Pancreas (tissue), 10 donors: ENCODE results near the gene RRP1B. TPM values are rescaled to one million over a fixed set of nuclear protein-coding genes. Genes with fewer than 3 reads are reported as not detected.

Experiments
- ATAC-seq, 4 donors: fragments of 200-7000 bp; cut with Tn5 transposase; one replicate each; pipeline versions ENCODE4 v1.8.0 to v1.9.1; 2020; ENCODE audit warnings: mild to moderate bottlenecking in 4 of 4, moderate library complexity in 4 of 4
- DNase-seq, 6 donors: peaks; one replicate each; pipeline ENCODE4 v3.0.0-alpha.2; 2020
- FAIRE-seq: peaks from 2 replicates; lab custom pipeline; 2012; peaks lifted over from hg19 to GRCh38; lab: Jason Lieb, UNC
- H3K27ac ChIP-seq, 4 donors: fragments of 200-600 bp; sonication (generic); 1 replicate in 3 of 4; 2 replicates in 1 of 4; pipeline versions ENCODE4 v1.5.0 to v1.8.0; 2020
- H3K27me3 ChIP-seq, 4 donors: fragments of 200-600 bp; one replicate each; pipeline ENCODE4 v1.8.0; 2021
- H3K36me3 ChIP-seq, 3 donors: fragments of 200-600 bp; sonication (generic) in 1 of 3; one replicate each; pipeline versions ENCODE4 v1.5.0 to v1.8.0; 2020 to 2021
- H3K4me1 ChIP-seq, 3 donors: fragments of 200-600 bp; one replicate each; pipeline ENCODE4 v1.8.0; 2021
- H3K4me3 ChIP-seq, 4 donors: fragments of 200-600 bp; sonication (generic) in 2 of 4; one replicate each; pipeline versions ENCODE4 v1.5.0 to v1.8.0; 2020 to 2021
- H3K9me3 ChIP-seq, 4 donors: fragments of 200-600 bp; one replicate each; pipeline ENCODE4 v1.8.0; 2021
- WGBS, 2 donors: extraction: QIAGEN DNeasy Blood & Tissue Kit; methylation state at CpG; one replicate each; pipeline ENCODE4 v1.1.7; 2013; 5-methylcytosine and 5-hydroxymethylcytosine counted together
- intact Hi-C, 3 donors: fragments of 100-400 bp; cut with DNase I; formaldehyde crosslinking; loops; one replicate each; pipeline versions ENCODE4 v1.11.1 to v1.14.2; 2022
- polyA plus RNA-seq, 2 donors: library from polyadenylated mRNA; stranded (reverse); fragments of 200-250 nt; gene quantifications; one replicate each; pipeline ENCODE4 v1.2.3, GENCODE V29; 2013
- total RNA-seq, 6 donors: library from RNA; stranded (reverse); fragmentation: NEBNext Ultra II Directional in 4 of 6; extraction: Animal tissue kit (Norgen Biotek cat#: 25700) in 4 of 6; gene quantifications; one replicate each; pipeline versions ENCODE4 v1.2.1 to v1.2.4, GENCODE V29; 2021 to 2023
- TF ChIP-seq, protein P1 (sequence below), 4 donors: fragments of 200-600 bp; sonication (generic) in 3 of 4; IDR thresholded peaks; one replicate each; pipeline versions ENCODE4 v1.5.0 to v1.8.0; 2021; ENCODE audit warnings: antibody characterized with exemption in 4 of 4
- donor health status: healthy with polysubstance abuse.
- donor health status: DM: no; HTN: no; CAD: no; lungs with moderate emphysema.
- donor health status: DM: no; HTN: no; CAD: no.
- donor health status: control.
- donor health status: control.
- donor health status: Bipolar disorder and iron deficiency.
- donor health status: DM: yes; HTN: yes; CAD: no.
- donor health status: DM: no; HTN: no; CAD: no.
- donor health status: DM: no; HTN: no; CAD: no.
- donor health status: DM: yes; HTN: yes; CAD: no.

Gene RRP1B
- total and polyA plus RNA-seq, 8 donors: 4.4 to 13.3 (median 9.0) TPM

DNA sequence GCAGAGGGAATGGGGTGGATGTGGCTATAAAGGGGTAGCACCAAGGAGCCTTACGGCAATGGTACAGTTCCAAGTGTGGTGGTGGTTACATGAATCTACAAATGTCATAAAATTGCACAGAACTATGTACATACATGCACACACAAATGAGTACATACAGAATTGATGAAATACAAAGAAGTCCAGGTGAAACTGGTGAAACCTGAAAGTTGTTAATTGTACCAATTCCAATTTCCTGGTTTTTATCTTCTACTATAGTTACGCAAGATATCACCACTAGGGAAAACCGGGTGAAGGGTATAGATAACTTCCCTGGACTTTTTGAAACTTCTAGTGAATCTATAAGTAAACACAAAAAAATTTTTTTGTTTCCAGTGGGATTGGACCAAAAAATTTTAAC is 19.0 kb upstream of the RRP1B start:
- H3K9me3 ChIP-seq: no peaks in the 10 kb centered on the region
- no peak overlapping the region for H3K27ac ChIP-seq
- WGBS, 2 donors: 36 to 41% methylated on average over 3 of the region's 3 CpGs
- ATAC-seq: peak; percentile 65 to 78 (median 68)
- no peaks in the 10 kb centered on the region for H3K36me3 ChIP-seq
- DNase-seq: no peak
- no peaks in the 10 kb centered on the region for H3K27me3 ChIP-seq
- intact Hi-C loops: no loop called here
- TF ChIP-seq, protein P1, sequence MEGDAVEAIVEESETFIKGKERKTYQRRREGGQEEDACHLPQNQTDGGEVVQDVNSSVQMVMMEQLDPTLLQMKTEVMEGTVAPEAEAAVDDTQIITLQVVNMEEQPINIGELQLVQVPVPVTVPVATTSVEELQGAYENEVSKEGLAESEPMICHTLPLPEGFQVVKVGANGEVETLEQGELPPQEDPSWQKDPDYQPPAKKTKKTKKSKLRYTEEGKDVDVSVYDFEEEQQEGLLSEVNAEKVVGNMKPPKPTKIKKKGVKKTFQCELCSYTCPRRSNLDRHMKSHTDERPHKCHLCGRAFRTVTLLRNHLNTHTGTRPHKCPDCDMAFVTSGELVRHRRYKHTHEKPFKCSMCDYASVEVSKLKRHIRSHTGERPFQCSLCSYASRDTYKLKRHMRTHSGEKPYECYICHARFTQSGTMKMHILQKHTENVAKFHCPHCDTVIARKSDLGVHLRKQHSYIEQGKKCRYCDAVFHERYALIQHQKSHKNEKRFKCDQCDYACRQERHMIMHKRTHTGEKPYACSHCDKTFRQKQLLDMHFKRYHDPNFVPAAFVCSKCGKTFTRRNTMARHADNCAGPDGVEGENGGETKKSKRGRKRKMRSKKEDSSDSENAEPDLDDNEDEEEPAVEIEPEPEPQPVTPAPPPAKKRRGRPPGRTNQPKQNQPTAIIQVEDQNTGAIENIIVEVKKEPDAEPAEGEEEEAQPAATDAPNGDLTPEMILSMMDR (IDR thresholded peaks at IDR 0.05): no peak
- no peak overlapping the region for H3K4me3 ChIP-seq
- FAIRE-seq: no peak
- H3K4me1 ChIP-seq: peaks cover 0 to 7% (median 4%) of the 10 kb centered on the region in 3 donors

GRCh38 chr21:43643193-43643592 is 16.2 kb upstream of the RRP1B start:
- 92 to 93% methylated on average over 4 of the region's 4 CpGs for WGBS, 2 donors
- peaks cover 0 to 7% (median 4%) of the 10 kb centered on the region in 3 donors for H3K4me1 ChIP-seq
- DNase-seq: no peak

DNA sequence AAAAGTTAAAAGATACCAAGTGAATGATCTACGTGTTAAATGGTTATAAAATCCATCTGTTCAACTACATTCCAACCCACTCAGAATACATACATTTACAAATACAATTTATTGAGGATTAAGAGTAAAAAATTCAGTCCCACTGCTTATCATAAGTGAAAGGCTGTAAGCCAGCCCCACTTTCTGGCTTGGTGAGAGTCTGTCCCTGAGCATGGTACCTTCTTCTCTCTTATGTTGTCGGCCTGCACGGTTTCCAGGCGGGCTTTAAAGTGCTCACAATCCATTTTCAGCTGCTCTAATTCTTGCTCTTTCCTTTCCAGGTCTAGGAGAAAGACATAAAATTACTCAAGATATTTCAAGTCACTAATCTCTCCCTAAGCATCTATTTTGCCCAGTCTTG is 15.3 kb upstream of the RRP1B start:
- DNase-seq (no peak), FAIRE-seq (no peak), ATAC-seq (no peak)
- Histone ChIP-seq H3K4me3 (no peak overlapping the region), H3K27me3 (no peaks in the 10 kb centered on the region), H3K27ac (no peak overlapping the region), H3K4me1 (peaks cover 0 to 7% (median 4%) of the 10 kb centered on the region in 3 donors), H3K36me3 (no peaks in the 10 kb centered on the region), H3K9me3 (no peaks in the 10 kb centered on the region)
- 70 to 77% methylated on average over 4 of the region's 4 CpGs for WGBS, 2 donors
- intact Hi-C loops: no loop called here
- TF ChIP-seq, protein P1 (IDR thresholded peaks at IDR 0.05): no peak

More at GRCh38 chr21:43643193-43643592, 16.2 kb upstream of the RRP1B start:
- intact Hi-C loops: no loop called here
- FAIRE-seq: no peak
- no peak for ATAC-seq
- Histone ChIP-seq H3K4me3 (no peak overlapping the region), H3K27me3 (no peaks in the 10 kb centered on the region), H3K27ac (no peak overlapping the region), H3K36me3 (no peaks in the 10 kb centered on the region), H3K9me3 (no peaks in the 10 kb centered on the region)
- TF ChIP-seq, protein P1 (IDR thresholded peaks at IDR 0.05): no peak

GRCh38 chr21:43644609-43645008 is 14.8 kb upstream of the RRP1B start:
- Histone ChIP-seq H3K9me3 (no peaks in the 10 kb centered on the region), H3K4me1 (peaks cover 0 to 7% (median 4%) of the 10 kb centered on the region in 3 donors), H3K36me3 (no peaks in the 10 kb centered on the region), H3K27ac (no peak overlapping the region), H3K4me3 (no peak overlapping the region), H3K27me3 (no peaks in the 10 kb centered on the region)
- intact Hi-C loops: no loop called here
- DNase-seq (no peak), ATAC-seq (no peak), FAIRE-seq (no peak)
- TF ChIP-seq, protein P1 (IDR thresholded peaks at IDR 0.05): no peak
- WGBS, 2 donors: 68 to 84% methylated on average over 6 of the region's 6 CpGs

- ATAC-seq (peak; percentile 51 to 87 (median 70)), FAIRE-seq (peak; percentile 56), DNase-seq (peak in 1 of 6 donors; percentile 29)
- no peaks in the 10 kb centered on the region for H3K9me3 ChIP-seq
- intact Hi-C loops: no loop called here
- no peaks in the 10 kb centered on the region for H3K27me3 ChIP-seq
- 31 to 36% methylated on average over 12 of the region's 12 CpGs for WGBS, 2 donors
- peaks cover 0 to 4% (median under 1%) of the 10 kb centered on the region in 3 donors for H3K4me1 ChIP-seq
- H3K36me3 ChIP-seq: no peaks in the 10 kb centered on the region
- TF ChIP-seq, protein P1 (IDR thresholded peaks at IDR 0.05): peak in 1 of 4 donors; percentile 12
- H3K27ac ChIP-seq: no peak overlapping the region
- H3K4me3 ChIP-seq: no peak overlapping the region
Measured at GRCh38 chr21:43645136-43645891, 14.0 kb upstream of the RRP1B start.
